ENCODE data around the gene RFX1.
"Not testable (repeated sequence)": the region's sequence is repeated elsewhere in the genome, so short reads cannot be mapped to it uniquely, and the experiment has no call there.

The RFX1 gene

DNA sequence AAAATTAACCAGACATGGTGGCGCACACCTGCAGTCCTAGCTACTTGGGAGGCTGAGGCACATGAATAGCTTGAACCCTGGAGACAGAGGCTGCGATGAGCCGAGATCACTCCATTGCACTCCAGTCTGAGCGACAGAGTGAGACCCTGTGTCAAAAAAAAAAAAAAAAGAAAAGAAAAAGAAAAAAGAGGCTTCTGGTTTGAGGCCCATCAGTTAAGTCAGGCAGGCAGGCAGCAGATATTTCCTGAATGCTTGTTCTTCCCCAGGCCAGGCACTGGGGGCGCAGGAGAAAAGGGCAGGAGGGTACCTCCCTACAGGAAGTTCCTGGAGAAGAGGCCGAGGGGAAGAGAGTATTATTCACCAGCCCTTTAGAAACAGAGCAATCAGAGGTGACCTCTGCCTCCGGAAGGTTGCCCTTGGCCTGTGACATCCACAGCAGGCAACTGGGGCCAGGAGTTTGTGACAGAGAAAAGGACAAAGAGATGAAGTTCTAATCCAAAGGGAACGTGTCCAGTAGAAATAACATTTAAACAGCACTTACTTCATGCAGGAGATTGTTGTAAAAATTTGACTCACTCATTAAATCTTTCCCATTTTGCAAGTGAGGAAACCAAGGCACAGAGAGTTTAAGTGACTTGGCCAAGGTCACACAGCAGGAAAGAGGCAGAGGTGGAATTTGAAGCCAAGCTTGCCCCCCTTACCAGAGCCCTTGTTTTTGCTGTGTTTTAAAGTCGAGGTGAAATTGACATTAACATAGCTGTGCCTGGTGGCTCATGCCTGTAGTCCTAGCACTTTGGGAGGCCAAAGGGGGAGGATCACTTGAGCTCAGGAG, 17.5 kb upstream of the RFX1 start:
- in situ Hi-C loops (cut with HindIII; ENCODE audit: low pct_ligation_motif_present, low sequenced_read_pairs) = no loop called here
- no peaks in the 10 kb centered on the region for H3K36me3 ChIP-seq (replicated peaks)
- peak; percentile 39 for DNase-seq
- H3K27me3 ChIP-seq (replicated peaks) = no peaks in the 10 kb centered on the region
- no peak overlapping the region for H3K4me3 ChIP-seq (ENCODE audit: low read depth, low read length)
- H3K27ac ChIP-seq = no peak overlapping the region
- TF ChIP-seq, protein P1, sequence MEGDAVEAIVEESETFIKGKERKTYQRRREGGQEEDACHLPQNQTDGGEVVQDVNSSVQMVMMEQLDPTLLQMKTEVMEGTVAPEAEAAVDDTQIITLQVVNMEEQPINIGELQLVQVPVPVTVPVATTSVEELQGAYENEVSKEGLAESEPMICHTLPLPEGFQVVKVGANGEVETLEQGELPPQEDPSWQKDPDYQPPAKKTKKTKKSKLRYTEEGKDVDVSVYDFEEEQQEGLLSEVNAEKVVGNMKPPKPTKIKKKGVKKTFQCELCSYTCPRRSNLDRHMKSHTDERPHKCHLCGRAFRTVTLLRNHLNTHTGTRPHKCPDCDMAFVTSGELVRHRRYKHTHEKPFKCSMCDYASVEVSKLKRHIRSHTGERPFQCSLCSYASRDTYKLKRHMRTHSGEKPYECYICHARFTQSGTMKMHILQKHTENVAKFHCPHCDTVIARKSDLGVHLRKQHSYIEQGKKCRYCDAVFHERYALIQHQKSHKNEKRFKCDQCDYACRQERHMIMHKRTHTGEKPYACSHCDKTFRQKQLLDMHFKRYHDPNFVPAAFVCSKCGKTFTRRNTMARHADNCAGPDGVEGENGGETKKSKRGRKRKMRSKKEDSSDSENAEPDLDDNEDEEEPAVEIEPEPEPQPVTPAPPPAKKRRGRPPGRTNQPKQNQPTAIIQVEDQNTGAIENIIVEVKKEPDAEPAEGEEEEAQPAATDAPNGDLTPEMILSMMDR (IDR thresholded peaks at IDR 0.05; ENCODE audit: low read depth, low read length, missing control alignments) = peak; percentile 75

DNA sequence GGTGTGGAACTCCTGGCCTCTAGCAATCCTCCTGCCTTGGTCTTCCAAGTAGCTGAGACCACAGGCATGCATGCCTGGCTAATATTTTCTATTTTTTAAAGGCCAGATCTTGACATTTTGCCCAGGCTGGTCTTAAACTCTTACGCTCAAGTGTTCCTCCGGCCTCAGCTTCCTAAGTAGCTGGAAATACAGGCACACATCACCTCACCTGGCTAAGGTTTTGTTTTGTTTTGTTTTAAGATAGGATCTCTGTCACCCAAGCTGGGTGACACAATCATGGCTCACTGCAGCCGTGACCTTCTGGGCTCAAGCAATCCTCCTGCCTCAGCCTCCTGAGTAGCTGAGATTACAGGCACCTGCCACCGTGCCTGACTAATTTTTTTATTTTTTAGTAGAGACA, 16.3 kb upstream of the RFX1 start:
- TF ChIP-seq, protein P1 (IDR thresholded peaks at IDR 0.05; ENCODE audit: low read depth, low read length, missing control alignments) = no peak
- Histone ChIP-seq H3K27me3 (replicated peaks) (no peaks in the 10 kb centered on the region), H3K4me3 (ENCODE audit: low read depth, low read length) (no peak overlapping the region), H3K36me3 (replicated peaks) (no peaks in the 10 kb centered on the region), H3K27ac (no peak overlapping the region)
- in situ Hi-C loops (cut with HindIII; ENCODE audit: low pct_ligation_motif_present, low sequenced_read_pairs) = no loop called here
- DNase-seq = no peak

DNA sequence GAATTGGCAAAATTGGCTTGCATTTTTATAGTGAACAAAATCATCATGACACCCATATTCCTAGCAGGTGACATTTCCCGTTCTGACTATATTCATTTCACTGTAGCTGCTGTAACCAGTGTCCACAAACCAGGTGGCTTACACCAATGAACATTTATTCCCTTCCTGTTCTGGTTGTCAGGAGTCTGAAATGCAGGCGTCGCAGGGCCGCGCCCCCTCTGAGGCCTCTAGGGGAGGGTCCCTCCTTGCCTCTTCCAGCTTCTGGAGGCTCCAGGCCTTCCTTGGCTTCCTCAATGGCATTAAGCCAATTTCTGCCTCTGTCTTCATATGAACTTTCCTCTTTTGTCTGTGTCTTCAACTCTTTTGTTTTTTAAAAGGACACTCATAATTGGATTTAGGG, 15.4 kb upstream of the RFX1 start:
- DNase-seq = no peak
- Histone ChIP-seq H3K27ac (no peak overlapping the region), H3K36me3 (replicated peaks) (no peaks in the 10 kb centered on the region), H3K4me3 (ENCODE audit: low read depth, low read length) (no peak overlapping the region), H3K27me3 (replicated peaks) (no peaks in the 10 kb centered on the region)
- in situ Hi-C loops (cut with HindIII; ENCODE audit: low pct_ligation_motif_present, low sequenced_read_pairs) = no loop called here
- TF ChIP-seq, protein P1 (IDR thresholded peaks at IDR 0.05; ENCODE audit: low read depth, low read length, missing control alignments) = no peak

DNA sequence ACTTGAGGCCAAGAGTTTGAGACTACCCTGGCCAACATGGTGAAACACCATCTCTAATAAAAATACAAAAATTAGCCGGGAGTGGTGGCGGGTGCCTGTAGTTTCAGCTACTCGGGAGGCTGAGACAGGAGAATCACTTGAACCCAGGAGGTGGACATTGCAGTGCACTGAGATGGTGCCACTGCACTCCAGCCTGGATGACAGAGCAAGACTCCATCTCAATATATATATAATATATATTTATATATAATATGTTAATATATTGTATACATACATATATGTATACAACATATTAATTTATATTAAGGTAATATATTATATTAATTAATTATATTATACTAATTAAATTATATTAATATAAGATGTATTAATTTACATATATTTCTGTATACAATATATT, 13.6 kb upstream of the RFX1 start:
- H3K36me3 ChIP-seq (replicated peaks); H3K27me3 ChIP-seq (replicated peaks); H3K4me3 ChIP-seq (ENCODE audit: low read depth, low read length); H3K27ac ChIP-seq; DNase-seq; in situ Hi-C loops (cut with HindIII; ENCODE audit: low pct_ligation_motif_present, low sequenced_read_pairs): not testable (repeated sequence)

DNA sequence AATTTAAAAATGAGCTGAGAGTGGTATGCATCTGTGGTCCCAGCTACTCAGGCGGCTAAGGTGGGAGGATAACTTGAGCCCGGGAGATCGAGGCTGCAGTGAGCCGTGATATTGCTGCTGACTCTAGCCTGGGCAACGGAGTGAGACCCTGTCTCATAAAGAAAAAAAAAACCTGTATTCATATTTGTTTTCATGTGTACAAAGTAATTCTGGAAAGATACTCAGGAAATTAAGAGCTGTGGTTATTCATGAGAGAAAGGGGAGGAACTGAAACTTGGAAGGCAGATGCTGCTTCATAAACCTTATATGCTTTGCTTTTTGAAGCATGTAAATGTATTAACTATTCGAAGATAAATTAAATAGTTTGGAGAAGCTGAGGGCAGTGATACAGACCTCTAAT, 13.0 kb upstream of the RFX1 start:
- H3K4me3 ChIP-seq (ENCODE audit: low read depth, low read length) = no peak overlapping the region
- TF ChIP-seq, protein P1 (IDR thresholded peaks at IDR 0.05; ENCODE audit: low read depth, low read length, missing control alignments) = no peak
- no peak for DNase-seq
- H3K27ac ChIP-seq = no peak overlapping the region
- no peaks in the 10 kb centered on the region for H3K27me3 ChIP-seq (replicated peaks)
- in situ Hi-C loops (cut with HindIII; ENCODE audit: low pct_ligation_motif_present, low sequenced_read_pairs) = no loop called here
- H3K36me3 ChIP-seq (replicated peaks) = no peaks in the 10 kb centered on the region

DNA sequence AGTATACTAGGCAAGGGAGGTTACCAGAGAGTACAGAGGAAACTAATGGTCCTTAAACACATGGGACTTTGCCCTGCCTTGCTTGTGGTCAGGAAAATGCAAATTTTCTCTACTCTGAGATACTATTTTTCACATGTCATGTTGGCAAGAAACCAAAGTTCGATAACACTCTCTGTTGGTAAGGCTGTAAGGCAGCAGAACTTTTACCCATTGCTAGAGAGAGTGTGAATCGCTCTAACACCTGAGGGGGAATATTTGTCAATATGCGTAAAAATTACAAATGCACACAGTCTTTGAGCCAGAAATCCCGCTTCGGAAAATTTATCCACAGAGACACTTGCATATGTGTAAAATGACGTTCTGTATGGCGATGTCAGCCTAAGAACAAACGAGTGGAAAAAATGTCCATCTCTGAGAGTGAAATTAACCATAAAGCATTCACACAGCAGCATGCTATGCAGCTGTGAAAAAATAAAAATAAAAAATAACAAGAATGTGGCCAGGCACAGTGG, 9.5 kb upstream of the RFX1 start:
- no peak overlapping the region for H3K4me3 ChIP-seq (ENCODE audit: low read depth, low read length)
- no peaks in the 10 kb centered on the region for H3K27me3 ChIP-seq (replicated peaks)
- TF ChIP-seq, protein P1 (IDR thresholded peaks at IDR 0.05; ENCODE audit: low read depth, low read length, missing control alignments) = no peak
- no peak overlapping the region for H3K27ac ChIP-seq
- no peak for DNase-seq
- in situ Hi-C loops (cut with HindIII; ENCODE audit: low pct_ligation_motif_present, low sequenced_read_pairs) = no loop called here
- H3K36me3 ChIP-seq (replicated peaks) = no peaks in the 10 kb centered on the region
